Measurements from ENCODE around the gene EHMT2.
A peak's percentile ranks its signal among the peaks of the same experiment; 100 is the strongest.

EHMT2 gene

GRCh38 chr6:31879143-31879542 is 18.4 kb downstream of the EHMT2 start:
- Mint-ChIP-seq H3K4me1 (no peaks in the 10 kb centered on the region), H3K27ac (peak overlapping the region in 2 of 3 experiments; percentile 36 to 93), H3K4me3 (peak overlapping the region in 2 of 3 experiments; percentile 52 to 74), H3K9me3 (no peaks in the 10 kb centered on the region), H3K27me3 (ENCODE audit: low read depth) (no peaks in the 10 kb centered on the region), H3K36me3 (ENCODE audit: low read depth) (peaks cover 33% of the 10 kb centered on the region)
- no peak for TF ChIP-seq CTCF (IDR thresholded peaks at IDR 0.05; ENCODE audit: unreplicated experiment in 3 of 3)

GRCh38 chr6:31878726-31879125 is 18.8 kb downstream of the EHMT2 start, which contains the start of gene SLC44A4:
Gene SLC44A4, minus strand, starts transcription at chr6:31878997. Its CDS starts 17 bp downstream, at chr6:31878980.
- no peaks in the 10 kb centered on the region for H3K4me1 Mint-ChIP-seq
- peak within 1 kb of the TSS; percentile 24 to 74 (median 60) for H3K4me3 Mint-ChIP-seq
- no peaks in the 10 kb centered on the region for H3K9me3 Mint-ChIP-seq
- no peaks in the 10 kb centered on the region for H3K27me3 Mint-ChIP-seq (ENCODE audit: low read depth)
- no peak for TF ChIP-seq CTCF (IDR thresholded peaks at IDR 0.05; ENCODE audit: unreplicated experiment in 3 of 3)
- peak within 1 kb of the TSS; percentile 58 to 93 (median 88) for H3K27ac Mint-ChIP-seq
- peaks cover 33% of the 10 kb centered on the region for H3K36me3 Mint-ChIP-seq (ENCODE audit: low read depth)

- Mint-ChIP-seq H3K27ac (peak overlapping the region; percentile 58 to 93 (median 88)), H3K4me3 (peak overlapping the region; percentile 24 to 74 (median 60)), H3K4me1 (no peaks in the 10 kb centered on the region), H3K36me3 (ENCODE audit: low read depth) (peaks cover 33% of the 10 kb centered on the region), H3K27me3 (ENCODE audit: low read depth) (no peaks in the 10 kb centered on the region), H3K9me3 (no peaks in the 10 kb centered on the region)
- no peak for TF ChIP-seq CTCF (IDR thresholded peaks at IDR 0.05; ENCODE audit: unreplicated experiment in 3 of 3)
Measured at GRCh38 chr6:31878222-31878621, 19.3 kb downstream of the EHMT2 start.

- peak overlapping the region; percentile 58 to 93 (median 88) for H3K27ac Mint-ChIP-seq
- TF ChIP-seq CTCF (IDR thresholded peaks at IDR 0.05; ENCODE audit: unreplicated experiment in 3 of 3): no peak
Measured at GRCh38 chr6:31877651-31878161, 19.8 kb downstream of the EHMT2 start.

GRCh38 chr6:31877125-31877650 is 20.3 kb downstream of the EHMT2 start:
- no peaks in the 10 kb centered on the region for H3K27me3 Mint-ChIP-seq (ENCODE audit: low read depth)
- H3K4me3 Mint-ChIP-seq: peak overlapping the region in 1 of 3 experiments; percentile 74
- peak overlapping the region; percentile 58 to 93 (median 59) for H3K27ac Mint-ChIP-seq
- no peak for TF ChIP-seq CTCF (IDR thresholded peaks at IDR 0.05; ENCODE audit: unreplicated experiment in 3 of 3)
- no peaks in the 10 kb centered on the region for H3K9me3 Mint-ChIP-seq
- H3K4me1 Mint-ChIP-seq: no peaks in the 10 kb centered on the region
- peaks cover 22% of the 10 kb centered on the region for H3K36me3 Mint-ChIP-seq (ENCODE audit: low read depth)

More at GRCh38 chr6:31877651-31878161, 19.8 kb downstream of the EHMT2 start:
- peak overlapping the region; percentile 24 to 74 (median 60) for H3K4me3 Mint-ChIP-seq
- H3K36me3 Mint-ChIP-seq (ENCODE audit: low read depth): peaks cover 27% of the 10 kb centered on the region
- no peaks in the 10 kb centered on the region for H3K9me3 Mint-ChIP-seq
- no peaks in the 10 kb centered on the region for H3K4me1 Mint-ChIP-seq
- H3K27me3 Mint-ChIP-seq (ENCODE audit: low read depth): no peaks in the 10 kb centered on the region

- TF ChIP-seq CTCF (IDR thresholded peaks at IDR 0.05; ENCODE audit: unreplicated experiment in 3 of 3): no peak
- Mint-ChIP-seq H3K27me3 (ENCODE audit: low read depth) (no peaks in the 10 kb centered on the region), H3K4me3 (no peak overlapping the region), H3K36me3 (ENCODE audit: low read depth) (peaks cover 15% of the 10 kb centered on the region), H3K4me1 (peaks cover 5% of the 10 kb centered on the region), H3K27ac (no peak overlapping the region), H3K9me3 (no peaks in the 10 kb centered on the region)
Measured at GRCh38 chr6:31876357-31876756, 21.1 kb downstream of the EHMT2 start.
